HCT116 (cell line): ENCODE data around the gene MDM2. TPM values are rescaled to one million over a fixed set of nuclear protein-coding genes. Genes with fewer than 3 reads are reported as not detected.

ENCODE experiments used
- ATAC-seq: fragments of 200-7000 bp; cut with Tn5 transposase; 2 replicates; pipeline ENCODE4 v1.9.1; 2020; ENCODE audit warnings: mild to moderate bottlenecking, moderate library complexity
- BruUV-seq: library from RNA; stranded (reverse); fragments of 400-500 nt; replicated peaks from 2 replicates; lab custom pipeline; 2021; lab: Mats Ljungman, UMichigan
- CTCF ChIA-PET: fragments of 300-600 bp; sonication (Branson Sonifier 250); formaldehyde crosslinking; loops from one replicate; lab custom pipeline; 2021; ENCODE audit warnings: antibody characterized with exemption; lab: Charles Lee
- POLR2A ChIA-PET: fragments of 300-600, 350-600 bp; sonication (Branson Sonifier 250); formaldehyde crosslinking; loops from one replicate; lab custom pipeline; 2021; ENCODE audit warnings: antibody characterized with exemption; lab: Charles Lee
- RAD21 ChIA-PET, 2 experiments: fragments of 300-600 bp; sonication (Branson Sonifier 250); formaldehyde crosslinking; loops; one replicate each; lab custom pipeline; 2023; ENCODE audit warnings: low total read pairs in 2 of 2; ENCODE audit not compliant: uncharacterized antibody in 2 of 2, unreplicated experiment in 2 of 2, low non-redundant PET in 1 of 2; lab: Charles Lee
- DNase-seq: peaks from one replicate; pipeline ENCODE4 v3.0.0-alpha.2; 2010; ENCODE audit warnings: low read depth, low spot score
- H2AFZ ChIP-seq: fragments of 200-600 bp; shearing (Covaris generic), sonication (generic); 2 replicates; pipeline ENCODE4 v1.6.1; 2017; ENCODE audit warnings: low read depth, mixed run types, mixed read lengths, antibody characterized with exemption, low read length; ENCODE audit not compliant: poor library complexity, severe bottlenecking
- H3K27ac ChIP-seq: 2 replicates; pipeline ENCODE4 v1.5.1; 2012; ENCODE audit warnings: low read depth, low read length
- H3K27me3 ChIP-seq: fragments of 200-600 bp; sonication (generic); 2 replicates; pipeline ENCODE4 v1.6.1; 2016; ENCODE audit warnings: mixed run types, low read length, mixed read lengths; ENCODE audit not compliant: insufficient read depth
- H3K36me3 ChIP-seq, 2 experiments: fragments of 200-500 bp in 1 of 2; fragments of 200-600 bp in 1 of 2; sonication (Bioruptor generic) in 1 of 2; sonication (generic) in 1 of 2; 2 replicates each; pipeline versions ENCODE4 v1.5.1 to v1.6.1; 2014 to 2016; ENCODE audit warnings: low read length in 2 of 2, inconsistent platforms in 1 of 2, mixed read lengths in 1 of 2, mixed run types in 1 of 2; ENCODE audit not compliant: insufficient read depth in 2 of 2, control insufficient read depth in 1 of 2
- H3K4me1 ChIP-seq, 2 experiments: fragments of 200-600 bp in 1 of 2; sonication (generic) in 1 of 2; 2 replicates each; pipeline versions ENCODE4 v1.5.1 to v1.6.1; 2012 to 2017; ENCODE audit warnings: low read length in 2 of 2, inconsistent platforms in 1 of 2, mild to moderate bottlenecking in 1 of 2, mixed read lengths in 1 of 2, mixed run types in 1 of 2, moderate library complexity in 1 of 2; ENCODE audit not compliant: insufficient read depth in 2 of 2, control insufficient read depth in 1 of 2
- H3K4me2 ChIP-seq: fragments of 200-600 bp; sonication (generic); 2 replicates; pipeline ENCODE4 v1.6.1; 2017; ENCODE audit warnings: mixed run types, low read length, mixed read lengths
- H3K4me3 ChIP-seq, 2 experiments: fragments of 200-600 bp in 1 of 2; sonication (generic) in 1 of 2; replicated peaks in 1 of 2; 2 replicates each; pipeline ENCODE4 v1.5.1; 2011 to 2016; ENCODE audit warnings: low read length in 2 of 2, control low read depth in 1 of 2, low read depth in 1 of 2, mild to moderate bottlenecking in 1 of 2, mixed read lengths in 1 of 2, mixed run types in 1 of 2
- H3K79me2 ChIP-seq: fragments of 200-600 bp; sonication (generic); 2 replicates; pipeline ENCODE4 v1.6.1; 2017; ENCODE audit warnings: mild to moderate bottlenecking, mixed run types, low read length, moderate library complexity, mixed read lengths; ENCODE audit not compliant: insufficient read depth
- H3K9ac ChIP-seq: fragments of 200-600 bp; sonication (generic); 2 replicates; pipeline ENCODE4 v1.6.1; 2016; ENCODE audit warnings: low read length, mixed read lengths
- H3K9me2 ChIP-seq: fragments of 200-600 bp; sonication (generic), shearing (Covaris generic); 2 replicates; pipeline ENCODE4 v1.6.1; 2017; ENCODE audit warnings: mixed run types, mild to moderate bottlenecking, moderate library complexity; ENCODE audit not compliant: insufficient read depth
- H3K9me3 ChIP-seq, 2 experiments: fragments of 200-500 bp in 1 of 2; fragments of 200-600 bp in 1 of 2; sonication (Bioruptor generic) in 1 of 2; sonication (generic) in 1 of 2; 2 replicates each; pipeline ENCODE4 v1.6.1; 2014 to 2017; ENCODE audit warnings: low read length in 2 of 2, mixed read lengths in 2 of 2, inconsistent platforms in 1 of 2, low read depth in 1 of 2, mild to moderate bottlenecking in 1 of 2, mixed run types in 1 of 2, moderate library complexity in 1 of 2; ENCODE audit not compliant: control insufficient read depth in 1 of 2, insufficient read depth in 1 of 2
- H4K20me1 ChIP-seq: fragments of 200-600 bp; sonication (generic), shearing (Covaris generic); 2 replicates; pipeline ENCODE4 v1.6.1; 2017; ENCODE audit warnings: mixed run types, mild to moderate bottlenecking, moderate library complexity; ENCODE audit not compliant: insufficient read depth
- CBX3 ChIP-seq: IDR thresholded peaks from 2 replicates; pipeline ENCODE4 v1.6.1; 2012; ENCODE audit warnings: low read depth
- EZH2 ChIP-seq: fragments of 200-600 bp; sonication (generic); IDR thresholded peaks from 2 replicates; pipeline ENCODE4 v1.6.1; 2017; ENCODE audit warnings: antibody characterized with exemption, mixed run types
- EZH2phosphoT487 ChIP-seq: fragments of 200-600 bp; IDR thresholded peaks from 2 replicates; pipeline ENCODE4 v1.6.1; 2018; ENCODE audit warnings: antibody characterized with exemption, borderline replicate concordance
- SIN3A ChIP-seq: IDR thresholded peaks from 2 replicates; pipeline ENCODE4 v1.6.1; 2012; ENCODE audit warnings: low read depth
- SRF ChIP-seq: IDR thresholded peaks from 2 replicates; pipeline ENCODE4 v1.6.1; 2012; ENCODE audit warnings: low read depth
- TCF7L2 ChIP-seq: IDR thresholded peaks from 2 replicates; pipeline ENCODE4 v1.7.0; 2011; ENCODE audit warnings: borderline replicate concordance, inconsistent platforms; ENCODE audit not compliant: insufficient read depth, insufficient read length; ENCODE audit errors: extremely low read depth
- ZFX ChIP-seq: fragments of 450-650 bp; IDR thresholded peaks from 2 replicates; pipeline ENCODE4 v1.6.1; 2017
- intact Hi-C: fragments of 100-400 bp; cut with micrococcal nuclease; formaldehyde crosslinking; loops from 2 replicates; pipeline ENCODE4 v1.10.0; 2022
- total RNA-seq: library from RNA; stranded (reverse); gene quantifications from one replicate; pipeline ENCODE4 v1.2.1, GENCODE V29; 2021; ENCODE audit not compliant: unreplicated experiment
- TF ChIP-seq, protein P1 (sequence below), 3 experiments: fragments of 200-600 bp in 1 of 3; sonication (generic) in 1 of 3; IDR thresholded peaks in 2 of 3; conservative IDR thresholded peaks in 1 of 3; 2 replicates each; pipeline ENCODE4 v1.5.1; 2012 to 2017; ENCODE audit warnings: low read depth in 2 of 3, low read length in 2 of 3, antibody characterized with exemption in 1 of 3, borderline replicate concordance in 1 of 3, control low read depth in 1 of 3, mild to moderate bottlenecking in 1 of 3, mixed read lengths in 1 of 3, mixed run types in 1 of 3, moderate library complexity in 1 of 3; ENCODE audit not compliant: insufficient read depth in 1 of 3
- TF ChIP-seq, protein P2 (sequence below): IDR thresholded peaks from 2 replicates; pipeline ENCODE4 v1.6.1; 2012
- TF ChIP-seq, protein P3 (sequence below): IDR thresholded peaks from 2 replicates; pipeline ENCODE4 v1.6.1; 2011; ENCODE audit warnings: mild to moderate bottlenecking, low read length, moderate library complexity; ENCODE audit not compliant: insufficient replicate concordance; ENCODE audit errors: extremely low read depth

MDM2 gene
- total RNA-seq, 1 experiment from 2014 or later: 170 TPM

DNA sequence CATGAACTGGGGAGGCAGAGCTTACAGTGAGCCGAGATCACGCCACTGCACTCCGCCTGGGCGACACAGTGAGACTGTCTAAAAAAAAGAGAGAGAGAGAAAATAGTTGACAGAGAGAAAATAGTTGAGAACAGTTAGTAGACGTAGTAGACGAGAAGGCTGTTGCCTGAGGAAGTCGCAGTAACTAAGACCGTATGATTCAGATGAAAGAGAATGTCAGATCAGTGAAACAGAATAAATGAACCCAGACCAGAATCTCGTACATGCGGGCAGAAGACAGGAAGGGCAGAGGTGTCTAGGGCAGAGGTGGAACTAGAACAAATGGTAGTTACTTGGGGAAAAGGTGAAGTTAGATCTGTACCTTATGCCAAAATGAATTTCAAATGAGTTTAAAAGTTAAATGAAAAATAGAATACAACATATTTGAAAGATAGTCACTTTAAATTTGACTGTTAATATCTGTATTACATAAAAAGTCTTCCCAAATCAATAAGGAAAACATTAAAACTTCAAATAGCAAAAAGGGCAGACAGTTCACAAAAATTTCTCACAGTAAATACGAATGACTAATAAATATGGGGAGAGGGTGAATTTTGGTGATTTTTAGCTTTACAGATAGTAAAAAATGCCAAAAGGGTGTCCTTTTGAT is 17.7 kb downstream of the MDM2 start:
- no peaks in the 10 kb centered on the region for H3K9me2 ChIP-seq
- no TSS peak for BruUV-seq
- peaks cover 55 to 62% of the 10 kb centered on the region in 2 experiments for H3K36me3 ChIP-seq
- intact Hi-C loops: no loop called here
- H4K20me1 ChIP-seq: peaks cover 13% of the 10 kb centered on the region; the same call in 1 of the 2 replicates
- no peak overlapping the region for H3K4me3 ChIP-seq
- ChIA-PET POLR2A (no interaction called here), RAD21 (no interaction called here), CTCF (no interaction called here)
- TF ChIP-seq, protein P1, sequence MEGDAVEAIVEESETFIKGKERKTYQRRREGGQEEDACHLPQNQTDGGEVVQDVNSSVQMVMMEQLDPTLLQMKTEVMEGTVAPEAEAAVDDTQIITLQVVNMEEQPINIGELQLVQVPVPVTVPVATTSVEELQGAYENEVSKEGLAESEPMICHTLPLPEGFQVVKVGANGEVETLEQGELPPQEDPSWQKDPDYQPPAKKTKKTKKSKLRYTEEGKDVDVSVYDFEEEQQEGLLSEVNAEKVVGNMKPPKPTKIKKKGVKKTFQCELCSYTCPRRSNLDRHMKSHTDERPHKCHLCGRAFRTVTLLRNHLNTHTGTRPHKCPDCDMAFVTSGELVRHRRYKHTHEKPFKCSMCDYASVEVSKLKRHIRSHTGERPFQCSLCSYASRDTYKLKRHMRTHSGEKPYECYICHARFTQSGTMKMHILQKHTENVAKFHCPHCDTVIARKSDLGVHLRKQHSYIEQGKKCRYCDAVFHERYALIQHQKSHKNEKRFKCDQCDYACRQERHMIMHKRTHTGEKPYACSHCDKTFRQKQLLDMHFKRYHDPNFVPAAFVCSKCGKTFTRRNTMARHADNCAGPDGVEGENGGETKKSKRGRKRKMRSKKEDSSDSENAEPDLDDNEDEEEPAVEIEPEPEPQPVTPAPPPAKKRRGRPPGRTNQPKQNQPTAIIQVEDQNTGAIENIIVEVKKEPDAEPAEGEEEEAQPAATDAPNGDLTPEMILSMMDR (IDR thresholded peaks at IDR 0.05 in 2 of 3, conservative IDR thresholded peaks at IDR 0.05 in 1 of 3; ENCODE audit: borderline replicate concordance in 1 of 3, insufficient read depth in 1 of 3, low read depth in 2 of 3, low read length in 2 of 3): no peak
- TF ChIP-seq CBX3 (no peak), SIN3A (no peak), TCF7L2 (no peak), EZH2phosphoT487 (no peak), EZH2 (no peak), SRF (no peak), ZFX (no peak)
- TF ChIP-seq, protein P2, sequence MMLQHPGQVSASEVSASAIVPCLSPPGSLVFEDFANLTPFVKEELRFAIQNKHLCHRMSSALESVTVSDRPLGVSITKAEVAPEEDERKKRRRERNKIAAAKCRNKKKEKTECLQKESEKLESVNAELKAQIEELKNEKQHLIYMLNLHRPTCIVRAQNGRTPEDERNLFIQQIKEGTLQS: no peak
- TF ChIP-seq, protein P3, sequence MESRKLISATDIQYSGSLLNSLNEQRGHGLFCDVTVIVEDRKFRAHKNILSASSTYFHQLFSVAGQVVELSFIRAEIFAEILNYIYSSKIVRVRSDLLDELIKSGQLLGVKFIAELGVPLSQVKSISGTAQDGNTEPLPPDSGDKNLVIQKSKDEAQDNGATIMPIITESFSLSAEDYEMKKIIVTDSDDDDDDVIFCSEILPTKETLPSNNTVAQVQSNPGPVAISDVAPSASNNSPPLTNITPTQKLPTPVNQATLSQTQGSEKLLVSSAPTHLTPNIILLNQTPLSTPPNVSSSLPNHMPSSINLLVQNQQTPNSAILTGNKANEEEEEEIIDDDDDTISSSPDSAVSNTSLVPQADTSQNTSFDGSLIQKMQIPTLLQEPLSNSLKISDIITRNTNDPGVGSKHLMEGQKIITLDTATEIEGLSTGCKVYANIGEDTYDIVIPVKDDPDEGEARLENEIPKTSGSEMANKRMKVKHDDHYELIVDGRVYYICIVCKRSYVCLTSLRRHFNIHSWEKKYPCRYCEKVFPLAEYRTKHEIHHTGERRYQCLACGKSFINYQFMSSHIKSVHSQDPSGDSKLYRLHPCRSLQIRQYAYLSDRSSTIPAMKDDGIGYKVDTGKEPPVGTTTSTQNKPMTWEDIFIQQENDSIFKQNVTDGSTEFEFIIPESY: no peak
- ATAC-seq (no peak), DNase-seq (no peak)
- no peak overlapping the region for H3K4me2 ChIP-seq
- peaks cover 72% of the 10 kb centered on the region for H3K79me2 ChIP-seq
- no peaks in the 10 kb centered on the region for H3K4me1 ChIP-seq
- no peak overlapping the region for H2AFZ ChIP-seq
- H3K9me3 ChIP-seq: no peaks in the 10 kb centered on the region
- no peak overlapping the region for H3K9ac ChIP-seq
- no peaks in the 10 kb centered on the region for H3K27me3 ChIP-seq
- H3K27ac ChIP-seq: no peak overlapping the region
